CD4-positive, alpha-beta T cell treated with Interferon alpha-2 for 1 hour (primary cell): Measurements from ENCODE around the gene AP5M1.
A peak's percentile ranks its signal among the peaks of the same experiment; 100 is the strongest.
"Not testable (repeated sequence)": the region's sequence is repeated elsewhere in the genome, so short reads cannot be mapped to it uniquely, and the experiment has no call there.

ENCODE experiments used
- DNase-seq, 2 donors: peaks; one replicate each; pipeline ENCODE4 v3.0.0-alpha.2; 2020 to 2022

The AP5M1 gene

DNA sequence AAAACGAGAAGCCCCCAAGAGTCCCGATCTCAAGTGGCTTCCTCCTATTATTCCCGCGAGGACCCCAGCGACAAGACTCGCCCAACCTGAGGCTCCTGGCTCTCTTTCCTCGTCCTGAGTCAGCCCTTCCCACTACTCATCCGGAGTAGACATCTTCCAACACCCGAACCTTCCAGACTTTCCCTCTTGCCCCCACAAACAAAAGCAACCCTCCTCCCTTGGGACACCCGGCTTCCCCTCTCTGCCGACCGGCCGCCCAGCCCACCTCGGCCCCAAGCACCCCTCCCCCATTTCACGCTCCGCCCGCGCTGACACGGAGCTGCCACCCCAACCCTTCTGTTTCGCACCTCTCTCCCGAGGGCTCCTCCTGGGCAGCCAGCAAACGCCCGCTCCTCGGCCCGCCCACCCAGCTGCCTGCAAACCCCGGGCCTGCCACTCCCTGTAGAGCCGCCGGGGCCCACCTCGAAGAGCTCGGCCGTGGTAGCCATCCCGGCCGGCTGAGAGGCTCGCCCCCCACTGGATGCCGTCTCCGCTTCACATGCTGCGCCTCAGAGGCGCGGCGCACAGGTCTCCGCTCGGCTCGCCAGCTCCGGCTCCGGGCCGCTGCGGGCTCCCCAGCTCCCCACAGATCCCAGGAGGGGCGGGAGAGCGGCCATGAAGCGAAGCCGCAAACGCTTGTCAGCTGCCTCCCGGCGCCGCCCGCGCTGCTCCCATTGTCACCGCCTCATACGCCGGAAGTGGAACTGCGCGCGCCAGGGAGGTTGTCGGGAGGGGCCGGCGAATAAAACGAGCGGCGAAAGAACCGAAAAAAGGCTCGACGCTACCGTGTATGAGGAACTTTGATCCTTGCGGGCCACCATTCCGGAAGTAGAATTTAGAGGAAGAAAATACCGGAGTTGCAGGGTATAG, at the start of gene AP5M1, which contains the start of gene EXOC5:
AP5M1 (plus strand) TSS at position 811 of the 909 bp plus-strand sequence. CDS start 344 bp downstream, outside the sequence.
EXOC5 (minus strand) TSS at position 745 of the 909 bp plus-strand sequence; CDS start at position 488, 257 bp downstream.
- DNase-seq = peak; percentile 88 to 93

DNA sequence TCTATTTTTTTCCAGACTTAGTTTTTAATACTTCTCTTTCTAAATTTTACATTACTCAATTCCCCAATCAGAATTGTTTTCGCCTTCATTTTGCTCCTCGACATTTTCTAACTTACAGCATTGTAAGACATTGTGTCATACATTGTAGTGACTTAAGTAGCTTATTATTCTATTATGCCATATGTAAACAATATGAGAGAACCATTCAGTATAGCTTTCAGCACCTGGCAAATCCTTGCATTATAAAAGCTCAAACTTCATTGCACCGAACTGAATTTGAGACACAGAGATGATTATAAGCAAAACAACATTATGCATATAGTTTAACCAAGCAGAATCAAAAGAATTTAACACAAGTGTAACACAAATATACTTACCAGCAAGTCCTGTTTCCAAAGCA, 46.8 kb upstream of the AP5M1 start:
- DNase-seq = no peak

- DNase-seq = no peak
These were observed 41.7 kb upstream of the AP5M1 start for GRCh38 chr14:57227083-57227482.

GRCh38 chr14:57228320-57228719, 40.5 kb upstream of the AP5M1 start:
- not testable (repeated sequence) for DNase-seq

- DNase-seq = no peak
These were observed 36.8 kb upstream of the AP5M1 start for GRCh38 chr14:57232006-57232405.

GRCh38 chr14:57240115-57240514, 28.7 kb upstream of the AP5M1 start:
- not testable (repeated sequence) for DNase-seq

DNA sequence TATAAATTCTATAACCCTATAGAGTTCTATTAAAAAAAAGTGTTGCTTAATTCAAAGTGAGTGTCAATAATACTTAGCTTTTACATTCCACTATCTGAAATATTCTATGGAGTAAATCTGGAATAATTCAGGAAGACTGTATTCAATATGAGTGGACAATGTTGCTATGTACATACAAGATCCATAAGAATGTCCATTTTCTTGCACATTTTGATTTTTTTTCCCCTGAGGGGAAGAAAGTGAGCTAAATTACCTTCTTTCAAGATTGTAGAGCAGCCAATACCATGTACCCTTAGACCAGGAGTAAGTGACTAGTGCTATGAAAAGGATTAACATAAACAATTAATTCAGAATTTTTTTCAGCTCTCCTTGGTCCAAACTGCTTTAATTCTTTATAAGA, 25.5 kb upstream of the AP5M1 start:
- DNase-seq = no peak

DNA sequence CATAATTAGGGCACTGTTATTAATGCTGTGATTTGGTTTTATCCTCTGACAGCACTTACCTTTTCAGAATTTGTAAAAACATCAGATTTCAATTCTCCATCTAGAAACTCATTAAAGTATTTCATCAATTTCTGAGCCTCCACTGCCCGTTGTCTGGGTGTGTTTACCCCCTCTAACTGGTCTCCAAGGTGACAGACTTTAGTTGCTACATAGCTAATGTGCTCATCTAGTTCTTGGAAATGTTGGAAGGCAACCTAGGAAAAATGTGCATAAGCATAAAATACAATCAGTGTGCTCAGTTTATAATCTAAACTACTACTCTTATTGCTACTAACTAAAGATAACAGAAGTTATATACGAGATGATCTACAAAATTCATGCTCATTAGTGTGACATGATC, 24.7 kb upstream of the AP5M1 start:
- DNase-seq = no peak

DNA sequence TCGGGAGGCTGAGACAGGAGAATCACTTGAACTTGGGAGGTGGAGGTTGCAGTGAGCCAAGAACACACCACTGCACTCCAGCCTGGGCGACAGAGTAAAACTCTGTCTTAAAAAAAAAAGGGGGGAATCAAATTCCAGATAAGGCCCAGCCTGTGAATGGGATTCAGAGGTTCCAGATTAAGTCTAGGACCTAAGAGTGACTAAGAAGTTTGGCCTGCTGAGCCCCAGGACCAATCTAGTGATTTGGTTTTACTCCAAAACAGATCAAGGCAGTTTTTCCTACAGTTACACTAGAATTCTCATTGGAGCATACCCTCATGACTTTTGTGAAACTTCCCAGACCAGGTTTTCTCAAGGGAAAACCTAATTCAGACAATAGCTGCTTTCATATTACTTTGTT, 22.8 kb upstream of the AP5M1 start:
- DNase-seq = no peak

DNA sequence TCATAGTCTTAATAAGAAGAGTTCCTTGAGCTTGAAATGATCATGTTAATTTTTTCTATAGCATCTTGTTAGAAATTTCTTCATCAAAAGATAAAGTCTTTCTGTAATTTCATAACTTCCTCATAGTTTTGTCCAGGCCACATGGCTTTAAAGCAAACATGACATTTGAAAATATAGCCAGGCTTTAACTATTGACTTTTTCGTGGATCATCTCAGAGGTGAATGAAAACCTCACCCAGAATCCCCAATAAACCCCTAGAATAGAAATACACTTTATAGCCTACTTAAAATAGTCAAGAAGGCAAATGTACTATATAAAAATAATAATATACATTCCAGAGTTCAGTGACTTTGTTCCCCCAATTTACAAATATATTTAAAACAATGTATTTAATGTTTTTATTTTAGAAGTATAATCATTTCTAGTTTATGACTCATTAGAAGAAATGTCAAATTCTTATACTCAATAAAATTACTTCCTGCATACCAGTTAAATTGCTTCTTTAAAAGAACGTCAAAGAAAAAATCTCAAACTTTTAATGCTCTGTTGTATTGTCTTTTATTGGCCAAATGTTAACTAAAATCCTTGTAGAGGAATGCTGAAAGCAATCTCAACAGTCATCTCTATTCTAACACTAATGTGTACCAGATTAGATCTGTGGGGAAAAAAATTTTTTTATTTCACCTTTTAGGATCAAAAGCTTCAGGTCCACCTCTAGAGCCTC, 21.7 kb upstream of the AP5M1 start:
- no peak for DNase-seq

DNA sequence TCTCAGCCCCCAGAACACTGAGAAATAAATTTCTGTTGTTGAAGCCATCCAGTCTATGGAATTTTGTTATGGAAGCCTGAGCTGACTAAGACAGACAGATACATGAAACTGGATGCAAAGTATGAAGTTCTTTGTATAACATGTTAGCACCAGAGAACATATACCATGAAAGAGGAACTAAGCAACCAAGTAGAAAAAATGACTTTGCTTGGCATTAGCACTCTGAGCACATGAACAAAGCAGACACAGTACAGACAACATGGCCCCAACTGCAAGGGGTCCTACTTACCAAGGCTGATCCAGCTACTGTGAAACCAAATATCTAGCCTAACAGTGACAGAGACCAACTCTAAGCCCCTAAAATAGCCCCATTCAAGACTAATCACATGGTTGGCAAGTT, 13.9 kb upstream of the AP5M1 start:
- DNase-seq = no peak

- not testable (repeated sequence) for DNase-seq
These were observed 10.6 kb upstream of the AP5M1 start for GRCh38 chr14:57258221-57258620.

GRCh38 chr14:57259672-57260071, 9.1 kb upstream of the AP5M1 start:
- DNase-seq = no peak

DNA sequence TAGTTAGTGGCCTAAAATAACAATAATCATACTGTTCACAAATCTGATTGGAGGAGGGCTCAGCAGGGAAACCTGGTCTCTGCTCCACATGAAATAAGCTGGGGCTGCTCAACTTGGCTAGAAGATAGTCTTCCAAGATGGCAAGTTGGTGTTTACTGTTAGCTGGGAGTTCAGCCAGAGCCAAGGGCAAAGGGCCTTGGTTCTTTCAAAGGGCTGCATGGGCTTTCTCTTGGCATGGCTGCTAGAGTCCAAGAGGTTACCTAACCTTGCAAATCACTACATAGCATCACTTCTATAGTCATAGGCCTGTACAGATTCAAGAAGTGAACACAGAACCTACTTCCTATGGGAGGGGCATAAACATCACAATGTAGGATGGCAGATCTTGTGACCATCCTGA, 7.2 kb upstream of the AP5M1 start:
- DNase-seq = no peak

DNA sequence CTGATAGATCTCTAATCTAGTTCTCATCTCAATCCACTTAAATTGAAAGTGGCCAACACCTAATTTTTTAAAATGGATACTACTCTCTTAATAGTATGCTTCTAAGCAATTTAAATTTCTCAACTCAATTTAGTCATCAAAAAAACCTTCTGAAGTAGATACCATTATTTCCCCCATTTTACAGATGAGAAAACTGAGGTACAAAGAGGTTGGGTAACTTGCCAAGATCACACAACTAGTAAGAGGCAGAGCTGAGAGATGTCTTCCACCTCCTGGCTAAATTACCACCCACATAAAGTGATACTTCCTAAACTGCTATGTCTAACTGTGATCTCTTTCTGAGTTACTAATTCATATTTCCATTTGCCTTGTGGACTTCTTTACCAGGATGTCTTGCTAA, 6.7 kb upstream of the AP5M1 start:
- no peak for DNase-seq

- no peak for DNase-seq
These were observed 2.7 kb upstream of the AP5M1 start for GRCh38 chr14:57266065-57266464.

GRCh38 chr14:57273236-57273635, 4.5 kb downstream of the AP5M1 start:
- no peak for DNase-seq

DNA sequence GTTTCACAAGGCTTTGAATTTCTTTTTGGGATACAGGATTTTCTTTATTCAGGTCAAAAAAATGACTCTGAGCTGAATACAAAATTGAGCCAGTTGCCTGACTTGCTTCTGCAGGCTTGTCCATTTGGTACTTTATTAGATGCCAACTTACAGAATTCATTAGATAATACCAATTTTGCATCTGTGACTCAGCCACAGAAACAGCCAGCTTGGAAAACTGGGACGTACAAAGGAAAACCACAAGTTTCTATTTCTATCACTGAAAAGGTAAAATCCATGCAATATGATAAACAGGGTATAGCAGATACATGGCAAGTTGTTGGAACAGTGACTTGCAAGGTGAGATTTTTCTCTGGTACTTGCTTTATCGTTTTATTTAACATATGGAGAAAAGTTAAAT, 5.8 kb downstream of the AP5M1 start:
- no peak for DNase-seq

DNA sequence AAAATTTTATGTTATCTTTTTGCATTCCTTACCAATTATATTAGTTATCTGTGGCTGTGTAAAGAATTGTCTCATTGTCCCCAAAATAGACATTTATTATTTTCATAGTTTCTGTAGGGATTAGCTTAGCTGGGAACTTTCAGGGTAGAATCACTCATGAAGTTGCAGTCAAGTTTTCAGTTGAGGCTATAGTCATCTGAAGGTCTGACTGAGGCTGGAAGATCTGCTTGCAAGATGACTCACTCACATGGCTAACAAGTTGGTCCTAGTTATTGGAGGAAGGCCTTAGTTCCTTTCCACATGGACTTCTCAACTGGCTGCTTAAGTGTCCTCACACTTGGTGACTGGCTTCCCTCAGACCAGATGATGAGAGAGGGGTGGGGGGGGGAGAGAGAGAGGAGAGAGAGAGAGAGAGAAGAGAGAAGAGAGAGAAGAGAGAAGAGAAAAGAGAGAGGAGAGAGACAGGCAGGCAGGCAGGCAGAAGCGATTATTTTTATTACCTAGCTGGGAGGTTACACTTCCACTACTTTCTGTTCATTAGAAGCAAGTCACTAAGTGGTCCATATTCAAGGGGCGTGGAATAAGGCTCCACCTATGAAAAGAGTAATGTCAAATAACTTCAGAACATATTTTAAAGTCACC, 6.4 kb downstream of the AP5M1 start:
- no peak for DNase-seq

DNA sequence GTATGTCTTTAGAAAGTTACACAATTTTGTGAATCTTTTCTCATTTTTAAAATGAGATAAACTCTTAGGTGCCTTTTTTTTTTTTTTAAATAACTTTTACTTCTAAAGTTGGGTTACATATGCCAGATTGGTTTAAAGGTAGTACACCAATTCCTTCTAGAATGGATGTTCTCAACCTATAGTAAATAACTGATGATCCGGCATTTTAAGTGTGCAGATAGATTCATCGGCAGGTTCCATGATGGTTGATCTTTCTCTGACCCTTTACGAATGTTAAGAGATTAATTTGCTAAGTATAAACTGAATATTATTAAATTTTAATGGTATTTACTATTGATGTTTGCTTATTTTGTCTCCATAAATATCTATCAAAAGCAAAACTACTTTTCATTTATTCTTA, 8.3 kb downstream of the AP5M1 start:
- DNase-seq = no peak

DNA sequence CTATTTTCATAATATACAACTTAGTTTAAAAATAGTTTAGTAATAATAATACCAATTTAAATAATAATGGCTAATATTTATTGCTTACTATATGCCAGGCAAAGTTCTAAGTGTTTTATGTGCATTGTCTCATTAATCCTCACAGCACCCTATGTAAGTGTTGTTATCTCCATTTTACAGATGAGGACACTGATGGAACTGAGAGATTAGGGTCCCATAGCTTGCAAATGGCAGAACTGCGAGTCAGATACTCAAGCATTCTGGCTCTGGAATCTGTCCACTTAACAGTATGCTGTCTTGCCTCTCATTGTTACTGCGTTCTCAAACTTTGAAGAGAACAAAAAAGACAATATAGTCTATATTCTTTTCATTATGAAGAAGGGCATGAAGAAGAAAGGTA, 19.0 kb downstream of the AP5M1 start:
- no peak for DNase-seq

- DNase-seq = no peak
These were observed 22.0 kb downstream of the AP5M1 start for GRCh38 chr14:57290751-57291150.
